CD4-positive, alpha-beta T cell (primary cell): ENCODE measurements around the gene KLHL1. TPM values are rescaled to one million over a fixed set of nuclear protein-coding genes. Genes with fewer than 3 reads are reported as not detected.
"Not testable (repeated sequence)": the region's sequence is repeated elsewhere in the genome, so short reads cannot be mapped to it uniquely, and the experiment has no call there.

Experiments
- ATAC-seq: fragments of 200-7000 bp; cut with Tn5 transposase; one replicate; pipeline ENCODE4 v1.10.0; 2022; ENCODE audit warnings: mild to moderate bottlenecking; ENCODE audit not compliant: poor library complexity
- CTCF ChIA-PET: fragments of 350-600 bp; sonication (Branson Sonifier 250); formaldehyde crosslinking; loops from one replicate; lab custom pipeline; 2021; ENCODE audit warnings: antibody characterized with exemption, inconsistent platforms; lab: Charles Lee
- POLR2A ChIA-PET: fragments of 350-600 bp; sonication (Branson Sonifier 250); formaldehyde crosslinking; loops from one replicate; lab custom pipeline; 2021; ENCODE audit warnings: antibody characterized with exemption, inconsistent platforms; lab: Charles Lee
- DNase-seq, 14 experiments: peaks; one replicate each; pipeline ENCODE4 v3.0.0-alpha.2; 2013 to 2020; ENCODE audit warnings: mixed read lengths in 2 of 14
- H3K27ac ChIP-seq, 2 donors: one replicate each; pipeline versions ENCODE4 v1.5.1 to v1.7.0; 2013; ENCODE audit warnings: low read length in 2 of 2, low read depth in 1 of 2, mild to moderate bottlenecking in 1 of 2
- H3K27me3 ChIP-seq, 2 experiments: 1 replicate in 1 of 2; 2 replicates in 1 of 2; pipeline versions ENCODE4 v1.6.1 to v1.7.0; 2013; ENCODE audit warnings: low read length in 2 of 2, control low read depth in 1 of 2, mild to moderate bottlenecking in 1 of 2, moderate library complexity in 1 of 2; ENCODE audit not compliant: insufficient read depth in 2 of 2, control insufficient read depth in 1 of 2
- H3K36me3 ChIP-seq: one replicate; pipeline ENCODE4 v1.6.1; 2013; ENCODE audit warnings: low read length, control low read depth; ENCODE audit not compliant: insufficient read depth
- H3K4me1 ChIP-seq: one replicate; pipeline ENCODE4 v1.6.1; 2013; ENCODE audit warnings: low read length, control low read depth; ENCODE audit not compliant: insufficient read depth
- H3K4me3 ChIP-seq: one replicate; pipeline ENCODE4 v1.5.1; 2013; ENCODE audit warnings: mild to moderate bottlenecking, low read length, moderate library complexity
- H3K9me3 ChIP-seq, 2 experiments: 1 replicate in 1 of 2; 2 replicates in 1 of 2; pipeline versions ENCODE4 v1.6.1 to v1.7.0; 2013; ENCODE audit warnings: low read length in 2 of 2, mild to moderate bottlenecking in 2 of 2, control low read depth in 1 of 2, moderate library complexity in 1 of 2; ENCODE audit not compliant: control insufficient read depth in 1 of 2, insufficient read depth in 1 of 2
- H3K27ac Mint-ChIP-seq: one replicate; pipeline ENCODE4 v1.8.0; 2020; ENCODE audit warnings: mixed read lengths
- H3K27me3 Mint-ChIP-seq: one replicate; pipeline ENCODE4 v1.8.0; 2021; ENCODE audit warnings: mixed read lengths
- H3K36me3 Mint-ChIP-seq: one replicate; pipeline ENCODE4 v1.8.0; 2021; ENCODE audit warnings: low read depth, mixed read lengths
- H3K4me1 Mint-ChIP-seq: one replicate; pipeline ENCODE4 v1.8.0; 2021; ENCODE audit warnings: low read depth, mixed read lengths
- H3K4me3 Mint-ChIP-seq: one replicate; pipeline ENCODE4 v1.8.0; 2020; ENCODE audit warnings: mild to moderate bottlenecking, mixed read lengths
- H3K9me3 Mint-ChIP-seq: one replicate; pipeline ENCODE4 v1.8.0; 2020; ENCODE audit warnings: mixed read lengths
- CTCF ChIP-seq: fragments of 200-600 bp; IDR thresholded peaks from one replicate; pipeline ENCODE4 v1.8.0; 2022; ENCODE audit warnings: antibody characterized with exemption, mild to moderate bottlenecking
- intact Hi-C, 2 experiments: fragments of 100-400 bp; cut with DNase I in 1 of 2; cut with micrococcal nuclease in 1 of 2; formaldehyde crosslinking; loops; one replicate each; pipeline versions ENCODE4 v1.15.1 to v1.9.0; 2023 to 2025; cut with DNase I, micrococcal nuclease
- polyA plus RNA-seq, 2 donors: library from polyadenylated mRNA; unstranded; fragments of 120-200 nt; gene quantifications; one replicate each; pipeline ENCODE4 v1.2.1, GENCODE V29; 2013
- total RNA-seq, 174 experiments: library from RNA in 2 of 174; stranded (reverse) in 2 of 174; gene quantifications; one replicate each; pipeline ENCODE4 v1.2.3 and lab custom pipeline; 2021 to 2026

KLHL1 gene
- total RNA-seq (not detected), total RNA-seq (lab: John Stamatoyannopoulos, UW) (0 to 0.03 (median 0) reads per million in 172 experiments)
- polyA plus RNA-seq (2013, experiment 1 of 2), result not detected
- not detected for polyA plus RNA-seq (2013, experiment 2 of 2)

DNA sequence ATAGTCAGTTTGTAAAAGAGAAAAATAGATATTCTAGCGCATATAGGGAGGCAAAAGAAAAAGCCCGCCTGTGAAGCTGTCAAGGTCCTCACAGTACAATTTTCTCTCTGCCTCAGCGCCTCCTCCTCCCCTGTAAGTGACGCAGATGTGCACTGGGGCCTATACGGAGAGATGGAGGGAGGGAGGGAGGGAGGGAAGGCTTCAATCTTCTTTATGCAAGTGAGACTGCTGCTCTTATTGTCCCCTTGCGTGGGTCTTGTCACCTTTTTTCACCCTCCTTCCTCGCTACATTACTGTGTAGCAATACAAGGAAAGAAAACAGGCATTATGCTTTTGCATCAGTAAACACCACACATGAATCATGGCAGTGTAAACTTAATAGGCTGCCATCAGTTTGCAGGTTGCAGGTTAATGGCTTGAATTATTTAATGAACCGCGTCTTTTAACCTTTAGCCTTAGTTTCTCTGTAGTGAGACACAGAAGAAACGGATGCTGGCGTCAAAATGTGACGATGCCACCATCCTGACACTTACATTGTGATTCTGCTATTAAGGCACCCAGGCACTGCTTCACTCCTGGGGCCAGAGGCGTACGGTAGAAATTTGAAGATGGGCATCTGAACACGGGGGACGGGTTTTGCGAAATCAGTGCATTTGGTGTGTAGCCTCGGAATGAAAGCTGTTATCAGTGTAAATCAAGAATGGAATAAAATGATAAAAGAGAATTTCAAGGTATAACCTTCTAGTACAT lies at the start of gene KLHL1:
Gene KLHL1 (minus strand): TSS at position 97 of the 750 bp plus-strand sequence. CDS start 753 bp downstream, outside the sequence.
- Mint-ChIP-seq H3K4me1 (no peaks in the 10 kb centered on the region), H3K4me3 (no peak within 1 kb of the TSS), H3K9me3 (peaks cover 7% of the 10 kb centered on the region), H3K27ac (no peak within 1 kb of the TSS), H3K36me3 (no peaks in the 10 kb centered on the region), H3K27me3 (no peaks in the 10 kb centered on the region)
- Histone ChIP-seq H3K27ac (no peak within 1 kb of the TSS), H3K4me1 (no peaks in the 10 kb centered on the region), H3K4me3 (no peak within 1 kb of the TSS), H3K9me3 (peaks cover 0 to 13% of the 10 kb centered on the region in 2 experiments), H3K27me3 (no peaks in the 10 kb centered on the region), H3K36me3 (no peaks in the 10 kb centered on the region)
- intact Hi-C loops, result no loop called here
- ATAC-seq (no peak), DNase-seq (no peak)
- no peak for TF ChIP-seq CTCF
- CTCF ChIA-PET, result no interaction called here
- POLR2A ChIA-PET, result no interaction called here

- intact Hi-C loops, H3K27me3 ChIP-seq, H3K27me3 Mint-ChIP-seq, H3K27ac ChIP-seq, H3K27ac Mint-ChIP-seq, POLR2A ChIA-PET, H3K4me1 ChIP-seq, H3K36me3 Mint-ChIP-seq, H3K4me1 Mint-ChIP-seq, ATAC-seq, H3K9me3 ChIP-seq, H3K36me3 ChIP-seq, DNase-seq, H3K4me3 ChIP-seq, H3K9me3 Mint-ChIP-seq, H3K4me3 Mint-ChIP-seq, CTCF ChIA-PET: not testable (repeated sequence)
Observed at GRCh38 chr13:70142658-70143057, 34.4 kb upstream of the KLHL1 start.

DNA sequence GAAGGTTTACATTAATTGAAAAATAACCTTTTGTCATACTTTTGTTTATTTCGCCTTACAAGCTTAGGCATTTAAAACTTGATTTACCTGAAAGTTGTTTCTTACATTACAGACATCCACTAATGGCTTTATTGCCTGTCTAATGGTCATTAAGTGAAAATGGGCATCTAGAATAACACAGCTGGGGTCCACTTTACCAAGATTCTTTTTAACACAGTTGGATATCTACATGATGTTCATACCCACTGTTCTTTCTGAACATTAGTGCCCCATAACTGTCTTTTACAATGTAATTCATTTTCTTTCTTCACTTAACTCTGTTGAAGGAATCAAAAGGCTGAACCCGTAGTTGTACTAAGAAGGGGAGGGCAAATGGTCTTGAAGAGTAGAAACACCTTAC lies 19.8 kb upstream of the KLHL1 start:
- Histone ChIP-seq H3K27me3 (no peaks in the 10 kb centered on the region), H3K4me1 (no peaks in the 10 kb centered on the region), H3K36me3 (no peaks in the 10 kb centered on the region), H3K9me3 (no peaks in the 10 kb centered on the region), H3K27ac (no peak overlapping the region), H3K4me3 (no peak overlapping the region)
- CTCF ChIA-PET, result no interaction called here
- intact Hi-C loops, result no loop called here
- no peak for TF ChIP-seq CTCF
- ATAC-seq (no peak), DNase-seq (no peak)
- Mint-ChIP-seq H3K4me3 (no peak overlapping the region), H3K9me3 (peaks cover 13% of the 10 kb centered on the region), H3K27ac (no peak overlapping the region), H3K27me3 (no peaks in the 10 kb centered on the region), H3K36me3 (no peaks in the 10 kb centered on the region), H3K4me1 (no peaks in the 10 kb centered on the region)
- POLR2A ChIA-PET, result interaction anchor here (0.6 kb wide), 1 partner anchor 90 kb away, joined by 3 read pairs; no protein-coding TSS in a partner anchor
